ENCODE measurements around the gene THUMPD2.

The THUMPD2 gene

DNA sequence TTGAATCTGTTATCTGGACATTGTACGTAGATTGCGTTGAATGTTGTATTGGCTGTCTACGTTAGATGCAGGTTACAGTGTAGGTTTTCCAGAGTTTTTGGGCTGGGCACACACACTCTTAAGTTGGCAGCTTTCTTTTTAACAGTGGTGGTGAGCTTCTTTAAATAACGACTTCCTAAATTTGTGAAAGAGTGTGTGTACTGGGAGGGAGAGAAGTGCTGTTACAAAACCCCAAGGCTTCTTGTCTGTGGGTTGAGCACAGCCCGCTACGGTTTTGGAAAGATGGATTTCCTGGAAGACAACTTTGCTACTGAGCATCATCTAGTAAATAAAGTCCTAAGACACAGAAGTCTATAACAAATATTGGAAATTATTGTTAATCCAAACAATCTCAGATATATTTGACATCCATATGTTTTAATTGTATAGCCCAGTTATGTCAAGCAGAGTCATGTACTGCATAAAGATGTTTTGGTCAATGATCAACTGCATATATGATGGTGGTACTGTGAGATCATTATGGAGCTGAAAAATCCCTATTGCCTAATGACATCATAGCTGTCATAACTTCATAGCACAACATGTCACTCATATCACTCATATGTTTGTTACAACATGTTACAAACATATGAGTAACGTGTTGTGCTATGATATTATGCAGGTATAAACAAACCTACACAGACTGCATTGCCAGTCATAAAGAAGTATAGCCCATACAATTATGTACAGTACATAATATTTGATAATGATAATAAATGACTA lies 7.9 kb upstream of the THUMPD2 start:
- Histone ChIP-seq H3K4me3 (ENCODE audit: low read length in 2 of 2) (no peak overlapping the region), H3K27ac (ENCODE audit: low read depth in 2 of 2, low read length in 2 of 2) (no peak overlapping the region), H3K9me3 (ENCODE audit: control insufficient read depth in 2 of 2, low read length in 2 of 2) (no peaks in the 10 kb centered on the region), H3K27me3 (ENCODE audit: control insufficient read depth in 2 of 2, insufficient read depth in 2 of 2, low read length in 2 of 2) (no peaks in the 10 kb centered on the region), H3K36me3 (ENCODE audit: control insufficient read depth in 2 of 2, insufficient read depth in 2 of 2, low read length in 2 of 2) (no peaks in the 10 kb centered on the region), H3K4me1 (ENCODE audit: control insufficient read depth in 2 of 2, insufficient read depth in 2 of 2, low read length in 2 of 2) (no peaks in the 10 kb centered on the region), H3K9ac (ENCODE audit: low read depth in 1 of 2, low read length in 2 of 2) (no peak overlapping the region)

DNA sequence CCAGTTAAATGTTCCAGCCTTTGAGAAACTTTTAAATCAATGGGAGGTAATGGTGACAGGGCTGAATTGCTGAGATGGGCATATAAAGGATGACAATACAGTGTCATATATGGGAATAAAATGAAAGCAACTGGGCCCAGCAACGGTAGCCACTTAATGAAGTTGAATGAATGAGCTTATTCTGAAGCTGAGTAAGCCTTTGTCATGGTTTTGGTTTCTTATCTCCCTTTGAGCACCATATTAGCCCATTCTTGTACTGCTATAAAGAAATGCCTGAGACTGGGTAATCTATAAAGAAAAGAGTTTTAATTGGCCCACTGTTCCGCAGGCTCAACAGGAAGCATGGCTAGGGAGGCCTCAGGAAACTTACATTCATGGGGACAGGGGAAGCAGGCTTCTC lies 3.5 kb upstream of the THUMPD2 start:
- Histone ChIP-seq H3K9me3 (ENCODE audit: control insufficient read depth in 2 of 2, low read length in 2 of 2) (no peaks in the 10 kb centered on the region), H3K36me3 (ENCODE audit: control insufficient read depth in 2 of 2, insufficient read depth in 2 of 2, low read length in 2 of 2) (no peaks in the 10 kb centered on the region), H3K9ac (ENCODE audit: low read depth in 1 of 2, low read length in 2 of 2) (no peak overlapping the region), H3K27ac (ENCODE audit: low read depth in 2 of 2, low read length in 2 of 2) (no peak overlapping the region), H3K4me1 (ENCODE audit: control insufficient read depth in 2 of 2, insufficient read depth in 2 of 2, low read length in 2 of 2) (peaks cover 0 to 9% of the 10 kb centered on the region in 2 donors), H3K4me3 (ENCODE audit: low read length in 2 of 2) (no peak overlapping the region), H3K27me3 (ENCODE audit: control insufficient read depth in 2 of 2, insufficient read depth in 2 of 2, low read length in 2 of 2) (no peaks in the 10 kb centered on the region)

DNA sequence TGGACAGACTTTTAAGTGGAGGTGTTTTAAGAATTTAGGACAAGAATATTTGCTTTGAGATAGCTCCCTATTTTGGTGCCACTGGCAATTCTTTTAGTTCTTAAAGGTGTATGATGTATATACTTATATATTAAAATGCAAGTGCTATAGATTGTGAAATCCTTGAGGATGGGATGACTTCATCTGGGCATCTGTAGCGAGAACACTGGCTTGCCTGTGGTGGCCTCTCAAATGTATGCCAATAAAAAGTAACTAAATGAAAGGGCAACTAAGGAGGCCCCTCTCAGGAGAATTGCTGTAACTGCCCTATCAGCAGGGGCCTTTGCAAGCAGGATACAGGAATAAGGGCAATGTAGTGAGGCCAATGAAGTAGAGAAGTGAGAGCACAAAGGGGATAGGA lies 2.6 kb upstream of the THUMPD2 start:
- no peaks in the 10 kb centered on the region for H3K9me3 ChIP-seq (ENCODE audit: control insufficient read depth in 2 of 2, low read length in 2 of 2)
- H3K27ac ChIP-seq (ENCODE audit: low read depth in 2 of 2, low read length in 2 of 2), result no peak overlapping the region
- H3K27me3 ChIP-seq (ENCODE audit: control insufficient read depth in 2 of 2, insufficient read depth in 2 of 2, low read length in 2 of 2), result no peaks in the 10 kb centered on the region
- no peak overlapping the region for H3K9ac ChIP-seq (ENCODE audit: low read depth in 1 of 2, low read length in 2 of 2)
- no peak overlapping the region for H3K4me3 ChIP-seq (ENCODE audit: low read length in 2 of 2)
- no peaks in the 10 kb centered on the region for H3K36me3 ChIP-seq (ENCODE audit: control insufficient read depth in 2 of 2, insufficient read depth in 2 of 2, low read length in 2 of 2)
- peaks cover 2 to 11% of the 10 kb centered on the region in 2 donors for H3K4me1 ChIP-seq (ENCODE audit: control insufficient read depth in 2 of 2, insufficient read depth in 2 of 2, low read length in 2 of 2)

DNA sequence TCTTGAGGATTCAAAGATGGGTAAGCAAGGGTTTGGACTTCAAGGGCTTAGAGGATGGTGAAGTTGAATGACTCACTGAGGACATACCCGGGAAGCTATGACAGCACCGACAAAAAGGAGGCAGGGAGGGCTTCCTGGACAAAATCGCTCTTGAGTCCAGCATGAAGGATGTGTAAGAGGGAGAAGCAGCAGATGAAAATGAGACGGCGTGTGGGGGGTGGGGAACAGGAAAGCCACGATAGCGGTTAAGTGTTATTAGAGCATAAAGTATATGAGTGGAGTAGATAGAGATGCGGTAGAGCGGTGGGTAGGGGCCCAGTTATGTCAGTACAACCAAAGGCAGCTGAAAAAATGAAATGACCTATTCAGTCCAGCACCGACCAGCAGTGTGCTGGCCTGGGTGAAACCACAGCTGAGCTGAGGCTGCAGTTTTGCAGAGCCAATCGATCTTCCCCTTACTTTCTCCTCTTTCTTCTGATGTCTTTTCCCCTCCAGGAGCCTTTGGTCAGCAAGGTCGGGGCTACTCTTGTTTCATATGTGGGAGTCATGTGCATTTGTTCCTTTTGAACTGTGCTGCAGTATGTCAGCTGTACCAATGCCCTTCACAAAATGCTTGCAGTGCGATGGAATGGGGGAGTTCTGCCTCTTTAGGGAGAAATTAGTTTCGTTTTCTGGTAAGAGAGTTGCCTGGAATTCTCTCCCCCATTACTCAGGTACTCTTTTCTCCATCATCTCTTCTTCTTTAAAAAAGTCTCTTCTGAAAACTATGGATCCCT lies 2.0 kb upstream of the THUMPD2 start:
- Histone ChIP-seq H3K4me3 (ENCODE audit: low read length in 2 of 2) (peak overlapping the region in 1 of 2 donors; percentile 17), H3K27ac (ENCODE audit: low read depth in 2 of 2, low read length in 2 of 2) (no peak overlapping the region), H3K4me1 (ENCODE audit: control insufficient read depth in 2 of 2, insufficient read depth in 2 of 2, low read length in 2 of 2) (peaks cover 2 to 11% of the 10 kb centered on the region in 2 donors), H3K9me3 (ENCODE audit: control insufficient read depth in 2 of 2, low read length in 2 of 2) (no peaks in the 10 kb centered on the region), H3K27me3 (ENCODE audit: control insufficient read depth in 2 of 2, insufficient read depth in 2 of 2, low read length in 2 of 2) (no peaks in the 10 kb centered on the region), H3K36me3 (ENCODE audit: control insufficient read depth in 2 of 2, insufficient read depth in 2 of 2, low read length in 2 of 2) (no peaks in the 10 kb centered on the region), H3K9ac (ENCODE audit: low read depth in 1 of 2, low read length in 2 of 2) (no peak overlapping the region)

DNA sequence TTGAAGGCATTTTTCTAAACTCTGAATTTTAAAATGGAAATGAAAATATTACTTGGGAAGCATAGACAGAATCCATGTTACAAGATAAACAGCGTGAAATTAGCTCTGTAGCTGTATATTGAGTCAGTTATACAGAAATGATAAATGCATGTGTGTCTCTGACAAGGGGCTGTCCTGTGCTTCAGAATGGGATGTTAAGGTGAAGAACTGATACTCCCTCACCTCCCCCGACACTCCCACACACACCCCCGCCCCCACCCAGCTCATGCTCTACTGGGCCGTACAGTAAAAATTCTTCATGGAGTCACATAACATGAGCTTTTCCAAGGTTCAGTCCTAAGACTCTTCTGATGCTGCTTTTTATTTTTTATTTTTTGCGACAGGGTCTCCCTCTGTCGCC lies 869 bp upstream of the THUMPD2 start:
- peaks cover 2 to 11% of the 10 kb centered on the region in 2 donors for H3K4me1 ChIP-seq (ENCODE audit: control insufficient read depth in 2 of 2, insufficient read depth in 2 of 2, low read length in 2 of 2)
- peak overlapping the region in 1 of 2 donors; percentile 92 for H3K4me3 ChIP-seq (ENCODE audit: low read length in 2 of 2)
- H3K27ac ChIP-seq (ENCODE audit: low read depth in 2 of 2, low read length in 2 of 2), result no peak overlapping the region
- H3K27me3 ChIP-seq (ENCODE audit: control insufficient read depth in 2 of 2, insufficient read depth in 2 of 2, low read length in 2 of 2), result no peaks in the 10 kb centered on the region
- no peak overlapping the region for H3K9ac ChIP-seq (ENCODE audit: low read depth in 1 of 2, low read length in 2 of 2)
- no peaks in the 10 kb centered on the region for H3K36me3 ChIP-seq (ENCODE audit: control insufficient read depth in 2 of 2, insufficient read depth in 2 of 2, low read length in 2 of 2)
- H3K9me3 ChIP-seq (ENCODE audit: control insufficient read depth in 2 of 2, low read length in 2 of 2), result no peaks in the 10 kb centered on the region

DNA sequence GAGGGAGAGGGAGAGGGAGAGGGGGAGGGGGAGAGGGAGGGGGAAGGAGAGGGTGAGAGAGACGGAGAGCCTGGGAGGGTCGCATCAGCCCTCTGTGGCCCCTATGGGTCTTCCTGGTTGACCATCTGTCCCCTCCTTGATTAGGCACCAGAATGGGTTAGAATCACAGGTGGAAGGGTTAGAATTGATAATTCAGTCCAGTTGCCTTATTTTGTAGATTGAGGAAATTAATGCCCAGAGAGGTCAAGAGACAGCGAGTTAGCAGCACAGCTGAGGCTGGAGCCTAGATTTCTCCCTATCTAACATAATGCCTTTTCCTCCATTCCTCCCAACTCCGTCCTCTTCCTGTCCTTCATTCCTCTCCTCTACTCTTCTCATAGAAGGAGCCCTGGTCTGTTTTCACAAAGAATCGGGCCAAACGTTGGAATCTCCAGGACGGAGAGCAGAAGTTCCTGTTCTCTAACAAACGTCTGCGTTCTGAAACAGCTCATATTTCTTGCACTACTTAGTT lies 338 bp upstream of the THUMPD2 start:
- peaks cover 2 to 11% of the 10 kb centered on the region in 2 donors for H3K4me1 ChIP-seq (ENCODE audit: control insufficient read depth in 2 of 2, insufficient read depth in 2 of 2, low read length in 2 of 2)
- H3K9ac ChIP-seq (ENCODE audit: low read depth in 1 of 2, low read length in 2 of 2), result peak overlapping the region in 1 of 2 donors; percentile 98
- no peak overlapping the region for H3K27ac ChIP-seq (ENCODE audit: low read depth in 2 of 2, low read length in 2 of 2)

DNA sequence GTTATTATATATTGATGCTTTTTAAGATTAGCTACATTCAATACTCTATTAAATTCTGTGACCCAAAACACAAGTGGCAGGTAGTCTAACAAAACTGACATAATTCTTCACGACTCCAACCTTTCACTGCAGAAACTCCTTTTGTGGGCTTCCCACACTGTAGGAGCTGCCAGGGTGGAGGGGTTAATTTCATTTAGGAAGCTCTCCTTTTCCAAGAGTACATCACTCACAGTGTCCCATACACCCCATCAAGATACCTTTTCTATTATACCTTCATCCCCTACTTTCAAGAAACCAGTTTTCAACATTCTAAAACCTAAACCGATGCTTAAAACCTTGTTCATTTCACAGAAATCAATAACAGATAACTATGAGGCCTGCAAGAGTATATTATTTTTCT lies 825 bp downstream of the THUMPD2 start:
- H3K9me3 ChIP-seq (ENCODE audit: control insufficient read depth in 2 of 2, low read length in 2 of 2), result no peaks in the 10 kb centered on the region
- no peaks in the 10 kb centered on the region for H3K27me3 ChIP-seq (ENCODE audit: control insufficient read depth in 2 of 2, insufficient read depth in 2 of 2, low read length in 2 of 2)
- peak overlapping the region; percentile 92 to 95 for H3K4me3 ChIP-seq (ENCODE audit: low read length in 2 of 2)
- H3K36me3 ChIP-seq (ENCODE audit: control insufficient read depth in 2 of 2, insufficient read depth in 2 of 2, low read length in 2 of 2), result no peaks in the 10 kb centered on the region
- peak overlapping the region; percentile 73 to 98 for H3K9ac ChIP-seq (ENCODE audit: low read depth in 1 of 2, low read length in 2 of 2)
- H3K4me1 ChIP-seq (ENCODE audit: control insufficient read depth in 2 of 2, insufficient read depth in 2 of 2, low read length in 2 of 2), result peaks cover 2 to 11% of the 10 kb centered on the region in 2 donors
- peak overlapping the region in 1 of 2 donors; percentile 63 for H3K27ac ChIP-seq (ENCODE audit: low read depth in 2 of 2, low read length in 2 of 2)

More for the DNA sequence above, 338 bp upstream of the THUMPD2 start:
- H3K9me3 ChIP-seq (ENCODE audit: control insufficient read depth in 2 of 2, low read length in 2 of 2), result no peaks in the 10 kb centered on the region
- no peaks in the 10 kb centered on the region for H3K27me3 ChIP-seq (ENCODE audit: control insufficient read depth in 2 of 2, insufficient read depth in 2 of 2, low read length in 2 of 2)
- no peaks in the 10 kb centered on the region for H3K36me3 ChIP-seq (ENCODE audit: control insufficient read depth in 2 of 2, insufficient read depth in 2 of 2, low read length in 2 of 2)
- H3K4me3 ChIP-seq (ENCODE audit: low read length in 2 of 2), result peak overlapping the region; percentile 92 to 95

DNA sequence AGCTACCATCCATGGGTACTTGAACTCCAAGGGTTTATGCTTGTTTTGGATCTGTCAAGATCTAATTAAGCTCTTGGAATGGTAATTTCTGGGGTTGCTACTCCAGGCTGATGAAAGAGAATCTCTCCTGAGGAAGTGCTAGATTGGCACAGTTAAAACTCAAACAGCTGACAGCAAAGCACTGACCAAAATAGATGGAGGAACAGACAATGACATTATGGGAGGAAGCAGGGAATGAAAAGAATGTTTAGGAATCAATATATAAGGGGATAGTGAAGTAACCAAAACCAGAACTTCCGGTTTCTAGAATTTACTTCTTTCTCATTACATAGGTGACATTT lies 6.3 kb downstream of the THUMPD2 start:
- no peak overlapping the region for H3K27ac ChIP-seq (ENCODE audit: low read depth in 2 of 2, low read length in 2 of 2)
- no peak overlapping the region for H3K9ac ChIP-seq (ENCODE audit: low read depth in 1 of 2, low read length in 2 of 2)
- peaks cover 3 to 6% of the 10 kb centered on the region in 2 donors for H3K36me3 ChIP-seq (ENCODE audit: control insufficient read depth in 2 of 2, insufficient read depth in 2 of 2, low read length in 2 of 2)
- no peaks in the 10 kb centered on the region for H3K27me3 ChIP-seq (ENCODE audit: control insufficient read depth in 2 of 2, insufficient read depth in 2 of 2, low read length in 2 of 2)
- peaks cover 2 to 3% of the 10 kb centered on the region in 2 donors for H3K4me1 ChIP-seq (ENCODE audit: control insufficient read depth in 2 of 2, insufficient read depth in 2 of 2, low read length in 2 of 2)
- no peak overlapping the region for H3K4me3 ChIP-seq (ENCODE audit: low read length in 2 of 2)
- no peaks in the 10 kb centered on the region for H3K9me3 ChIP-seq (ENCODE audit: control insufficient read depth in 2 of 2, low read length in 2 of 2)

DNA sequence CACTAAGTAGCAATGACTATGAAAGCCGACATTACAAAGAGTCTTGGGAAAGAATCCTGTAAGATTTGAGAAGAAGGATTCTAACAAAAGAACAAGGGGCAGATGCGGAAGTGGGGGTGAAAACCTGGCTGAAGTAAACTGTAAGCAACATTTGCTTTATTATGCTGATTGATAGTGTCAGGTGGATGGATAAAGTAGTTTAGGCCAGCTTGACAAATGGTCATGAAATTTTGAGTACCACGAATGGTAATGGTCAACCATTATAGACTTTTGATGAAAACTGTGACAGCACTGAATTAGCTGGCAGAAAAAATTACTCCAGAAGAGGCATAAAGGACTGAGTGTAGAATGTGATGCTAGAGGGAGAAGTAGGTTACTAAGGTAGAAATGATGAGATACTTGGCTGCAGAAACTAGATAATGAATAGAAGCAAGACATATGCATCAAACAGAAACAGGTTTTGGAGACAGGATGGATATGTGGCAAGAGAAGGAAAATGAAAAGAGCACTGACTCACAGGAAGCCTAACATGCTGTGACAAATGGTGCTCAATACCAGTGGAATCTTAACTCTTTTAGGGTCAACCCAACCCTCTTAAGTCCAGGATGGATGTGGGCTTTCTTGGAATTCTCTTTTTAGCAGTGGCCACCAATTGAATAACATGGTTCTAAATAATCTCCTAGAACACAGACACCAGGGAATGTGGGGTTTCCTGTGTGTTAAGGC lies 6.8 kb downstream of the THUMPD2 start:
- H3K27me3 ChIP-seq (ENCODE audit: control insufficient read depth in 2 of 2, insufficient read depth in 2 of 2, low read length in 2 of 2), result no peaks in the 10 kb centered on the region
- H3K27ac ChIP-seq (ENCODE audit: low read depth in 2 of 2, low read length in 2 of 2), result no peak overlapping the region
- H3K4me3 ChIP-seq (ENCODE audit: low read length in 2 of 2), result no peak overlapping the region
- peaks cover 1 to 2% of the 10 kb centered on the region in 2 donors for H3K4me1 ChIP-seq (ENCODE audit: control insufficient read depth in 2 of 2, insufficient read depth in 2 of 2, low read length in 2 of 2)
- H3K9ac ChIP-seq (ENCODE audit: low read depth in 1 of 2, low read length in 2 of 2), result no peak overlapping the region
- no peaks in the 10 kb centered on the region for H3K9me3 ChIP-seq (ENCODE audit: control insufficient read depth in 2 of 2, low read length in 2 of 2)
- H3K36me3 ChIP-seq (ENCODE audit: control insufficient read depth in 2 of 2, insufficient read depth in 2 of 2, low read length in 2 of 2), result peaks cover 3 to 6% of the 10 kb centered on the region in 2 donors

DNA sequence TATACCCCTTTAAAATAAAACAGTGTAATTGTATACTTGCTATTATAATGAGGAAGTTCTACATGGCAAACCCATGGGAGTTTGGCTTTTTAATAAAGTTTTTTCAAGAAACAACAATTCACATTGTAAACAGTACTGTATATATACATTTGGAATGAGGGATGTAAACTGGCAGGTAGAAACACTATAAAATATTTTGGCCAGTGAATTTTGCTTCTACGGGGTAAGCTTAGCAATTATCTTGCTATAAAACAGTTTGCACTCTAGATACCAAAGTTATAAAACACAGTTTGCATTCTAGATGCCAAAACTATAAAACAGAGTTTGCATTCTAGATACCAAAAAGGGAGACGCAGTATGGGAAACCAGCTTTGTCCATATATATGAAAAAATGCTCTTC lies 16.6 kb downstream of the THUMPD2 start:
- Histone ChIP-seq H3K4me1 (ENCODE audit: control insufficient read depth in 2 of 2, insufficient read depth in 2 of 2, low read length in 2 of 2) (no peaks in the 10 kb centered on the region), H3K9me3 (ENCODE audit: control insufficient read depth in 2 of 2, low read length in 2 of 2) (no peaks in the 10 kb centered on the region), H3K27me3 (ENCODE audit: control insufficient read depth in 2 of 2, insufficient read depth in 2 of 2, low read length in 2 of 2) (no peaks in the 10 kb centered on the region), H3K27ac (ENCODE audit: low read depth in 2 of 2, low read length in 2 of 2) (no peak overlapping the region), H3K36me3 (ENCODE audit: control insufficient read depth in 2 of 2, insufficient read depth in 2 of 2, low read length in 2 of 2) (peaks cover 25 to 40% of the 10 kb centered on the region in 2 donors), H3K4me3 (ENCODE audit: low read length in 2 of 2) (no peak overlapping the region), H3K9ac (ENCODE audit: low read depth in 1 of 2, low read length in 2 of 2) (no peak overlapping the region)

Measured in mucosa of rectum (tissue), 2 donors.